Ramos (cell line): ENCODE data around the gene ZNF587.
"Not testable (repeated sequence)": the region's sequence is repeated elsewhere in the genome, so short reads cannot be mapped to it uniquely, and the experiment has no call there.

Experiments
- in situ Hi-C: fragments of 300-500 bp; cut with MboI; formaldehyde crosslinking; loops from one replicate; pipeline ENCODE4 v1.14.3; 2022; ENCODE audit warnings: low sequenced_read_pairs; ENCODE audit not compliant: unreplicated experiment

Gene ZNF587

GRCh38 chr19:57821095-57821494 is 28.6 kb upstream of the ZNF587 start:
- in situ Hi-C loops = not testable (repeated sequence)

- in situ Hi-C loops = not testable (repeated sequence)
Observed at GRCh38 chr19:57821501-57821900, 28.2 kb upstream of the ZNF587 start.

GRCh38 chr19:57823155-57823554 is 26.5 kb upstream of the ZNF587 start:
- in situ Hi-C loops = not testable (repeated sequence)

GRCh38 chr19:57823608-57824007 is 26.1 kb upstream of the ZNF587 start:
- in situ Hi-C loops = not testable (repeated sequence)

GRCh38 chr19:57825511-57825910 is 24.1 kb upstream of the ZNF587 start:
- in situ Hi-C loops = no loop called here

- in situ Hi-C loops = no loop called here
Observed at GRCh38 chr19:57829316-57829715, 20.3 kb upstream of the ZNF587 start.

GRCh38 chr19:57830071-57830602 is 19.5 kb upstream of the ZNF587 start, which contains the start of gene ZNF587B:
ZNF587B (plus strand) TSS chr19:57830299; CDS start chr19:57830529, 230 bp downstream.
- in situ Hi-C loops = no loop called here

- in situ Hi-C loops = not testable (repeated sequence)
Observed at GRCh38 chr19:57836991-57837390, 12.7 kb upstream of the ZNF587 start.

- in situ Hi-C loops = not testable (repeated sequence)
Observed at GRCh38 chr19:57838622-57839191, 11.0 kb upstream of the ZNF587 start.

GRCh38 chr19:57841122-57841763 is 8.4 kb upstream of the ZNF587 start:
- in situ Hi-C loops = no loop called here

GRCh38 chr19:57847164-57847563 is 2.5 kb upstream of the ZNF587 start:
- in situ Hi-C loops = not testable (repeated sequence)

- in situ Hi-C loops = not testable (repeated sequence)
Observed at GRCh38 chr19:57849162-57849665, 445 bp upstream of the ZNF587 start.

- in situ Hi-C loops = no loop called here
Observed at GRCh38 chr19:57850553-57851017, 926 bp downstream of the ZNF587 start.

- in situ Hi-C loops = not testable (repeated sequence)
Observed at GRCh38 chr19:57851812-57852603, 2.3 kb downstream of the ZNF587 start.

GRCh38 chr19:57854117-57854516 is 4.5 kb downstream of the ZNF587 start:
- in situ Hi-C loops = not testable (repeated sequence)

GRCh38 chr19:57862351-57862750 is 12.7 kb downstream of the ZNF587 start:
- in situ Hi-C loops = not testable (repeated sequence)

- in situ Hi-C loops = no loop called here
Observed at GRCh38 chr19:57867868-57868492, 18.3 kb downstream of the ZNF587 start.

- in situ Hi-C loops = not testable (repeated sequence)
Observed at GRCh38 chr19:57869655-57870054, 20.0 kb downstream of the ZNF587 start.

GRCh38 chr19:57870225-57870624 is 20.6 kb downstream of the ZNF587 start:
- in situ Hi-C loops = no loop called here

- in situ Hi-C loops = no loop called here
Observed at GRCh38 chr19:57872450-57872849, 22.8 kb downstream of the ZNF587 start.
